ENCODE data around the gene DBN1. TPM values are rescaled to one million over a fixed set of nuclear protein-coding genes. Genes with fewer than 3 reads are reported as not detected.

The DBN1 gene
- total and polyA plus RNA-seq, 2 experiments from 2014 or later = 106 to 290 TPM

GRCh38 chr5:177520916-177521513, 47.6 kb upstream of the DBN1 start:
- Histone ChIP-seq H3K4me2 (no peak overlapping the region), H4K20me1 (replicated peaks; ENCODE audit: insufficient read depth) (peaks cover 8% of the 10 kb centered on the region), H3F3A (replicated peaks; ENCODE audit: low read depth) (peaks cover 13% of the 10 kb centered on the region), H3K36me3 (ENCODE audit: insufficient read depth) (peaks cover 12% of the 10 kb centered on the region; the same call in 1 of the 2 replicates), H3K79me2 (replicated peaks; ENCODE audit: insufficient read depth) (peaks cover 5% of the 10 kb centered on the region), H3K27me3 (ENCODE audit: insufficient read depth) (no peaks in the 10 kb centered on the region), H3K9me2 (ENCODE audit: insufficient read depth) (no peaks in the 10 kb centered on the region), H3K4me3 (no peak overlapping the region), H3K27ac (ENCODE audit: low read depth) (no peak overlapping the region), H2AFZ (no peak overlapping the region), H3K4me1 (ENCODE audit: insufficient read depth) (no peaks in the 10 kb centered on the region; the same call in 1 of the 2 replicates)
- TF ChIP-seq CTCF (conservative IDR thresholded peaks at IDR 0.05; ENCODE audit: low read depth in 2 of 2) (peak; percentile 14 to 37; a peak in 2 of 4 replicates), STAT1 (IDR thresholded peaks at IDR 0.05; ENCODE audit: unreplicated experiment) (no peak), POLR2AphosphoS5 (IDR thresholded peaks at IDR 0.05; ENCODE audit: low read depth) (no peak), EZH2phosphoT487 (IDR thresholded peaks at IDR 0.05; ENCODE audit: unreplicated experiment) (no peak)
- Mint-ChIP-seq H3K27ac (no peak overlapping the region), H3K4me1 (peaks cover 3% of the 10 kb centered on the region; the same call in 2 of the 3 replicates), H3K9me3 (no peaks in the 10 kb centered on the region; the same call in 2 of the 3 replicates), H3K4me3 (no peak overlapping the region), H3K36me3 (ENCODE audit: low read depth) (peaks cover 53% of the 10 kb centered on the region), H3K27me3 (ENCODE audit: insufficient read depth, low read depth, poor library complexity) (peaks cover 18% of the 10 kb centered on the region)
- ATAC-seq = no peak
- no peak for DNase-seq (ENCODE audit: low spot score)

GRCh38 chr5:177520271-177520670, 46.8 kb upstream of the DBN1 start:
- Histone ChIP-seq H3K36me3 (ENCODE audit: insufficient read depth) (peaks cover 14% of the 10 kb centered on the region; the same call in 1 of the 2 replicates), H3K4me2 (no peak overlapping the region), H3K27me3 (ENCODE audit: insufficient read depth) (no peaks in the 10 kb centered on the region), H3K79me2 (replicated peaks; ENCODE audit: insufficient read depth) (peaks cover 12% of the 10 kb centered on the region), H4K20me1 (replicated peaks; ENCODE audit: insufficient read depth) (peaks cover 8% of the 10 kb centered on the region; the same call in 1 of the 2 replicates), H2AFZ (no peak overlapping the region), H3K4me3 (no peak overlapping the region), H3K4me1 (ENCODE audit: insufficient read depth) (no peaks in the 10 kb centered on the region; the same call in 1 of the 2 replicates), H3K9me2 (ENCODE audit: insufficient read depth) (no peaks in the 10 kb centered on the region), H3F3A (replicated peaks; ENCODE audit: low read depth) (peaks cover 13% of the 10 kb centered on the region), H3K27ac (ENCODE audit: low read depth) (no peak overlapping the region)
- ATAC-seq (no peak), DNase-seq (ENCODE audit: low spot score) (no peak)
- Mint-ChIP-seq H3K27ac (no peak overlapping the region), H3K27me3 (ENCODE audit: insufficient read depth, low read depth, poor library complexity) (peaks cover 19% of the 10 kb centered on the region), H3K4me1 (peaks cover 9% of the 10 kb centered on the region), H3K9me3 (no peaks in the 10 kb centered on the region; the same call in 2 of the 3 replicates), H3K4me3 (no peak overlapping the region), H3K36me3 (ENCODE audit: low read depth) (peaks cover 56% of the 10 kb centered on the region)
- TF ChIP-seq POLR2AphosphoS5 (IDR thresholded peaks at IDR 0.05; ENCODE audit: low read depth) = no peak
- no peak for TF ChIP-seq ZNF331 (CRISPR knock-in tag; IDR thresholded peaks at IDR 0.05; ENCODE audit: low read depth)

GRCh38 chr5:177519463-177520235, 46.2 kb upstream of the DBN1 start:
- H2AFZ ChIP-seq = no peak overlapping the region
- H3K36me3 ChIP-seq (ENCODE audit: insufficient read depth) = peaks cover 21% of the 10 kb centered on the region
- no peak overlapping the region for H3K27ac ChIP-seq (ENCODE audit: low read depth)
- H3F3A ChIP-seq (replicated peaks; ENCODE audit: low read depth) = peaks cover 13% of the 10 kb centered on the region
- peaks cover 60% of the 10 kb centered on the region for H3K36me3 Mint-ChIP-seq (ENCODE audit: low read depth)
- H3K27me3 ChIP-seq (ENCODE audit: insufficient read depth) = no peaks in the 10 kb centered on the region
- H3K4me1 ChIP-seq (ENCODE audit: insufficient read depth) = no peaks in the 10 kb centered on the region; the same call in 1 of the 2 replicates
- H3K4me3 ChIP-seq = no peak overlapping the region
- no peak overlapping the region for H3K4me2 ChIP-seq
- no peaks in the 10 kb centered on the region; the same call in 2 of the 3 replicates for H3K9me3 Mint-ChIP-seq
- no peaks in the 10 kb centered on the region for H3K9me2 ChIP-seq (ENCODE audit: insufficient read depth)
- no peak for DNase-seq (ENCODE audit: low spot score)
- peaks cover 8% of the 10 kb centered on the region; the same call in 1 of the 2 replicates for H4K20me1 ChIP-seq (replicated peaks; ENCODE audit: insufficient read depth)
- no peak for TF ChIP-seq EZH2phosphoT487 (IDR thresholded peaks at IDR 0.05; ENCODE audit: unreplicated experiment)
- no peak for TF ChIP-seq NANOG (IDR thresholded peaks at IDR 0.05; ENCODE audit: borderline replicate concordance)
- TF ChIP-seq ETS1 (IDR thresholded peaks at IDR 0.05) = no peak
- no peak for TF ChIP-seq CREB1 (CRISPR knock-in tag; IDR thresholded peaks at IDR 0.05; ENCODE audit: low read depth)
- TF ChIP-seq EZH2 (IDR thresholded peaks at IDR 0.05; ENCODE audit: low read depth, unreplicated experiment) = no peak
- H3K79me2 ChIP-seq (replicated peaks; ENCODE audit: insufficient read depth) = peaks cover 16% of the 10 kb centered on the region
- peaks cover 9% of the 10 kb centered on the region for H3K4me1 Mint-ChIP-seq
- H3K4me3 Mint-ChIP-seq = peak overlapping the region; percentile 32; the same call in 1 of the 3 replicates
- no peak for ATAC-seq
- H3K27ac Mint-ChIP-seq = no peak overlapping the region
- H3K27me3 Mint-ChIP-seq (ENCODE audit: insufficient read depth, low read depth, poor library complexity) = peaks cover 18% of the 10 kb centered on the region
